Measurements from ENCODE around the gene MZF1. TPM values are rescaled to one million over a fixed set of nuclear protein-coding genes. Genes with fewer than 3 reads are reported as not detected.

Gene MZF1
- total RNA-seq, 1 donor from 2014 or later = 50.7 TPM

DNA sequence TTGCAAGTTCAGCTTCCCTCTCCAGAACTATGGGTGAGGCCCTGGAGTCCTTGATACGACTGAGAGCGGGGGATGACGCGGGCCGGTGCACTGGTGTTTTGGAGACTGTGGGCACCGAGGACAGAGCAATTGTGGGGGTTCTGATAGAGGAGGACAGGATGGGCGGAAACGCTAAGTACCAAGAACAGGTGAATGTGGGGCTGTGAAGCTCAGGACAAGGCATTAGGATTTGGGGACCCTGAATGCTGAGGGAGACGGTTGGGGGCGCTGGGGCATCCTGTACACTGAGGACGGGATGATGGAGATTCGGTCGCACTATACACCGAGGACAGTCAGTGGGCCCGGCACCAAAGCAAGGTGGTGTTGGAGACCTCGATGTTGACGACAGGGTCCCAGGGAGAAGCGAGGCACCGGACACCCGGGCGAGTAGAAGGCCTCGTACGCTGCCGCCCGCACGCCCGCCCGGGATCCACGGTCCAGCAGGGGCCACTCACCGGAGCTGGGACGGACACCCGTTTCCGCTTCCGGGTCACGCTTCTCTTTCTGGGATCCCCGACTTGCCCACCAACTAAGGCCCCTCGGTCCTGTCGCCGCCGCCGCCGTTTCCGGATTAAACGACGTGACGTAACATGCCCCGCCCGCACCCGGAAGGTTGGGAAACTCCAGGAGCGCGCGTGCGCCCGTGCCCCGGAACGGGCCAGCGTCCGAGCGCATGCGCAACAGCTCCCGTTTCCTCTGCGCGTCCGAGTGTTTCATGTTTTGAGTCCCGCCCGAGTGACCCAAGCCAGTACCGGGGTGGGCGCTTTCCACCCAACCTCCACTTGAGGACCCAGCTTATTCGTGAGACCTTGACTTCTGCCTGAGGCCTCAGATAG lies 18.4 kb downstream of the MZF1 start, which contains the start of gene CHMP2A:
TSS of gene CHMP2A (minus strand) at position 612 of the 875 bp plus-strand sequence. CDS start 893 bp downstream, outside the sequence.
- H3K4me3 ChIP-seq = peak within 1 kb of the TSS; percentile 91
- H3K4me1 ChIP-seq = peaks cover 39% of the 10 kb centered on the region
- intact Hi-C loops (cut with DNase I) = no loop called here
- DNase-seq = peak; percentile 99
- no peaks in the 10 kb centered on the region for H3K27me3 ChIP-seq (ENCODE audit: low read depth)
- peak; percentile 60 to 72 for ATAC-seq
- H3K36me3 ChIP-seq = peaks cover 61% of the 10 kb centered on the region
- peak within 1 kb of the TSS; percentile 95 for H3K27ac ChIP-seq
- no peaks in the 10 kb centered on the region for H3K9me3 ChIP-seq
- no peak for TF ChIP-seq CTCF (IDR thresholded peaks at IDR 0.05)

DNA sequence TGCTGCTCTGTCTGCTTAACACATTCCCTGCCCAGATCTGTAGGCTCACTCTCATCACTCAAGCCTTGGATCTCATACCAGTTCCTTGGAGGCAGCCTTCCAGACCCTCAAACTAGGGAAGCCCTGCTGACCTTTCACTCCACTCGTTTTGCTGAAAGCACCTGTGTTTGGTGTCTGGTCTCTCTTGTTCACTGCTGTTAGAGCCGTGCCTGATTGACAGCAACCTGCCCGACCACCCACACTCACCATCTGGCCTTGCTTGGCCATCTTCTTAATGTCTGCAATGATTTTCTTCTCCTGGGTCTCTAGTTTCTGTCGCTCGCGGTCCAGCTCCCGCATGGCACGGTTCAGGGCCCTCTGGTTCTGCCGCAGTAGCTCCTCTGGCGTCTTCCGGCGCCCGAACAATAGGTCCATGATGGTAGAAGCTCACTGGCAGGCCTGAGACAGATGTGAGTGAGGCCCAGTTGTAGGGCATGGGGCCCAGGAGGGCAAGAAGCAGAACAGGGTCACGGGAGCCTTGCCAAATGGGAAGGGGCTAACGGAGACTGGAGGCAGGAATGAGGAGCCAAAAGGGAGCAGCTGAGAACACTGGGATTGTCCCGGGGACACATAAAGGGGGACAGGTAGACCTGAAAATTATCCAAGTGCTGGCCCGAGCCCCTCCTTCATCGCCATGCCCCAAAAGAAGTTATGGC lies 19.2 kb downstream of the MZF1 start:
- Histone ChIP-seq H3K36me3 (peaks cover 69% of the 10 kb centered on the region), H3K27me3 (ENCODE audit: low read depth) (no peaks in the 10 kb centered on the region), H3K27ac (peak overlapping the region; percentile 95), H3K4me1 (peaks cover 39% of the 10 kb centered on the region), H3K9me3 (no peaks in the 10 kb centered on the region), H3K4me3 (peak overlapping the region; percentile 91)
- ATAC-seq = no peak
- intact Hi-C loops (cut with DNase I) = no loop called here
- DNase-seq = no peak
- no peak for TF ChIP-seq CTCF (IDR thresholded peaks at IDR 0.05)

DNA sequence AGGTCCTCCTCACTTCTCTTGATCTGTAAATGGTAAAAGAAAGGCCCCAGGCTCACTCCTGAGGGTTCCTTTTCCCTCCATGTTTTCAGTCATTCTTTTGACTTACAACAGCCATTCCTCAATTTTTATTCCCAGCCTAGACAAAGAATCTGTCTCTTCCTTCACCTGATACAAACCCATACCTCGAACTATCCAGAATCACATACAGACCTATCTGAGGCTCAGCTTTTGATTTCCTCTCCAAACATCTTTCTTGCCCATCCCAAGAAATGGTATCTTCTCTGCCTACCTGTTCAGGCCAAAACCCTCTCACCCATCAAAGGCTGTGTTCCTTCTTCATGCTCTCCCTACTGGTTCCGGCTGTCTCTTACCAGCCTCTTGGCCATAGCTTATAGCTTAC lies 20.5 kb downstream of the MZF1 start:
- DNase-seq (no peak), ATAC-seq (no peak)
- intact Hi-C loops (cut with DNase I) = no loop called here

DNA sequence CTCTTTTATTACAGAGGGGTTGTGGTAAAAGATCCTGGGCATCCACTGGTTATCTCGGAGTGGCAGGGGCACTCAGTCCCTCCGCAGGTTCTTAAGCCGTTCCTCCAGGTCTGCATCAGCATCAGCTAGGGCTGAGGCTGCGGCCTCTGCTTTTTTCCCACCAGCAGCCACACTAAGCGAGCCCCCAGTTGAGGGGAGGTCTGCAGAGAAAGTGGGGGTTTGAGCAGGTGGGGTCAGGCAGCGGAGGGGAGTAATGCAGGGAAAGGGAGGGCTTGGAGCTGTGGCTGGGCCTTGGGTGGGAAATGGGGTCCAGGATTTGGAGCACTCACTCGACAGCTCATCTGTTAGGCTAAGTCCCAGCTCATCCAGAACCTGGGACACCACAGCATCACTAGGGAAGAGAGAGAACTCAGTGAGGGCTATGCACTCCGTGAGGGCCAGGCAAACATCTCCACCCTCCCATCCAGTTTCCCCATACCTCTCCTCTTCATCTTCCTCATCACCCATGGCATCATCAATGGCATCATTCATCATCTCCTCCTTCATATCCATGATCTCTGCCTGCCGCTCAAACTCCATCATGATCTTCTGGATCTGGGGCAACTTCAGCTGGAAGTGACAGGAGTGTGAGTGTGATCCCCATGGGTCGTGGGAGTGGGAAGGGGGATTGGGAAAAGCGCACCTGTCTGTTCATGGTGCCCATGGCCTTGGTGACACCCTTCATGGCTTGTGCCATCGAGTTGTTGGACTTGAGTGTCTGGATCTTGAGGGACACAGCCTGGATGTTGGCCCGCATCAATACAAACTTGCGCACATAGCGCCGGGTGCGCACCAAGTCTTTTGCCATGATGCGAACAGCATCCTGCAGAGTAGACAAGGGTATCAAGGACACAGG lies 21.3 kb downstream of the MZF1 start:
- no peak for TF ChIP-seq CTCF (IDR thresholded peaks at IDR 0.05)
- Histone ChIP-seq H3K9me3 (no peaks in the 10 kb centered on the region), H3K36me3 (peaks cover 86% of the 10 kb centered on the region), H3K27ac (no peak overlapping the region), H3K27me3 (ENCODE audit: low read depth) (no peaks in the 10 kb centered on the region), H3K4me1 (peaks cover 34% of the 10 kb centered on the region), H3K4me3 (no peak overlapping the region)
- DNase-seq = no peak
- ATAC-seq = no peak
- intact Hi-C loops (cut with DNase I) = no loop called here

More for the DNA sequence above, 20.5 kb downstream of the MZF1 start:
- no peaks in the 10 kb centered on the region for H3K27me3 ChIP-seq (ENCODE audit: low read depth)
- no peaks in the 10 kb centered on the region for H3K9me3 ChIP-seq
- no peak for TF ChIP-seq CTCF (IDR thresholded peaks at IDR 0.05)
- H3K4me3 ChIP-seq = no peak overlapping the region
- H3K27ac ChIP-seq = no peak overlapping the region
- peaks cover 81% of the 10 kb centered on the region for H3K36me3 ChIP-seq
- peaks cover 39% of the 10 kb centered on the region for H3K4me1 ChIP-seq

- no peak overlapping the region for H3K4me3 ChIP-seq
- no peak for ATAC-seq
- peaks cover 34% of the 10 kb centered on the region for H3K4me1 ChIP-seq
- no peak overlapping the region for H3K27ac ChIP-seq
- H3K36me3 ChIP-seq = peaks cover 86% of the 10 kb centered on the region
- H3K27me3 ChIP-seq (ENCODE audit: low read depth) = no peaks in the 10 kb centered on the region
- no peak for TF ChIP-seq CTCF (IDR thresholded peaks at IDR 0.05)
- intact Hi-C loops (cut with DNase I) = no loop called here
- DNase-seq = no peak
- H3K9me3 ChIP-seq = no peaks in the 10 kb centered on the region
These were observed 22.0 kb downstream of the MZF1 start for GRCh38 chr19:58551123-58551497.

Measured in lower lobe of right lung (tissue), 2 donors.